Measurements from ENCODE around the gene MYO5A. TPM values are rescaled to one million over a fixed set of nuclear protein-coding genes. Genes with fewer than 3 reads are reported as not detected.
"Not testable (repeated sequence)": the region's sequence is repeated elsewhere in the genome, so short reads cannot be mapped to it uniquely, and the experiment has no call there.

Gene MYO5A
- total RNA-seq (10.2 TPM), polyA plus RNA-seq (8.7 TPM)
- long read RNA-seq, donor 1 = 0 reads
- long read RNA-seq, donor 2 = 0 reads
- long read RNA-seq, donor 3 = 0 reads
- long read RNA-seq, donor 4, partial matches to known transcripts = 7 of 8 reads
- long read RNA-seq, donor 4, other reads (novel, unspliced or antisense) = 0 of 8 reads
- long read RNA-seq, donor 5 = 0 reads
- long read RNA-seq, donor 6 = 0 reads
- long read RNA-seq, donor 7 = 0 reads
- long read RNA-seq, donor 8 = 0 reads
- long read RNA-seq, donor 9 = 0 reads
- long read RNA-seq, donor 10 = 0 reads

GRCh38 chr15:52528564-52529340 lies at the start of gene MYO5A:
TSS of gene MYO5A (minus strand) at chr15:52528880. CDS start at chr15:52528806, 74 bp downstream.
- peak within 1 kb of the TSS in 1 of 2 donors; percentile 81 for H3K27ac ChIP-seq (ENCODE audit: low read depth in 1 of 2, low read length in 1 of 2)
- no peaks in the 10 kb centered on the region for H3K36me3 ChIP-seq (ENCODE audit: control insufficient read depth in 2 of 2, insufficient read depth in 2 of 2, low read length in 1 of 2)
- no peaks in the 10 kb centered on the region for H3K9me3 ChIP-seq (ENCODE audit: control insufficient read depth in 2 of 2, insufficient read depth in 1 of 2, low read length in 1 of 2)
- peaks cover 0 to 31% of the 10 kb centered on the region in 2 donors for H3K27me3 ChIP-seq (ENCODE audit: control insufficient read depth in 2 of 2, insufficient read depth in 1 of 2, low read length in 1 of 2)
- peaks cover 6 to 11% of the 10 kb centered on the region in 2 donors for H3K4me1 ChIP-seq (ENCODE audit: control insufficient read depth in 2 of 2, insufficient read depth in 2 of 2, low read length in 2 of 2)
- peak within 1 kb of the TSS; percentile 56 to 82 for H3K4me3 ChIP-seq (ENCODE audit: low read length in 2 of 2)
- WGBS = under 1% methylated on average over 103 of the region's 103 CpGs
- DNase-seq (ENCODE audit: low read depth in 6 of 9, low spot score in 9 of 9) = peak; percentile 39 to 86 (median 63)

DNA sequence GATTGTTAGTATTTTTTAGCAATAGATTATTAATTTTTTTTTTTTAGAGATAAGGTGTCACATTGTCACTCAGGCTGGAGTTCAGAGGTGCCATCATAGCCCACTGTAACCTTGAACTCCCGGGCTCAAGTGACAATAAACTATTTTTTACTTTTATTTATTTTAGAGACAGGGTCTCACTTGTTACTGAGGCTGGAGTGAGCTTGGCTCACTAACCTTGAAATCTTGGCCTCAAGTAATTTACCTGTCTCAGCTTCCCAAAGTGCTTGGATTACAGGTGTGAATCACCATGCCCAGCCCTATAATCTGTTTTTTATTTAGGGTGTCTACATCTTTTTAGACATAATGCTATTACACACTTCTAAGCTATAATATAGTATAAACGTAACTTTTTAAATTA lies 48.0 kb upstream of the MYO5A start:
- Histone ChIP-seq H3K4me3 (ENCODE audit: low read length in 2 of 2) (no peak overlapping the region), H3K4me1 (ENCODE audit: control insufficient read depth in 2 of 2, insufficient read depth in 2 of 2, low read length in 2 of 2) (no peaks in the 10 kb centered on the region), H3K36me3 (ENCODE audit: control insufficient read depth in 2 of 2, insufficient read depth in 2 of 2, low read length in 1 of 2) (peaks cover 0 to under 1% of the 10 kb centered on the region in 2 donors), H3K27ac (ENCODE audit: low read depth in 1 of 2, low read length in 1 of 2) (no peak overlapping the region), H3K27me3 (ENCODE audit: control insufficient read depth in 2 of 2, insufficient read depth in 1 of 2, low read length in 1 of 2) (no peaks in the 10 kb centered on the region), H3K9me3 (ENCODE audit: control insufficient read depth in 2 of 2, insufficient read depth in 1 of 2, low read length in 1 of 2) (no peaks in the 10 kb centered on the region)
- DNase-seq (ENCODE audit: low read depth in 6 of 9, low spot score in 9 of 9) = no peak
- 96% methylated on average over 2 of the region's 2 CpGs for WGBS

GRCh38 chr15:52575573-52575972 lies 46.9 kb upstream of the MYO5A start:
- not testable (repeated sequence) for DNase-seq (ENCODE audit: low read depth in 6 of 9, low spot score in 9 of 9); H3K27me3 ChIP-seq (ENCODE audit: control insufficient read depth in 2 of 2, insufficient read depth in 1 of 2, low read length in 1 of 2); H3K9me3 ChIP-seq (ENCODE audit: control insufficient read depth in 2 of 2, insufficient read depth in 1 of 2, low read length in 1 of 2); H3K36me3 ChIP-seq (ENCODE audit: control insufficient read depth in 2 of 2, insufficient read depth in 2 of 2, low read length in 1 of 2); H3K4me1 ChIP-seq (ENCODE audit: control insufficient read depth in 2 of 2, insufficient read depth in 2 of 2, low read length in 2 of 2); H3K27ac ChIP-seq (ENCODE audit: low read depth in 1 of 2, low read length in 1 of 2); H3K4me3 ChIP-seq (ENCODE audit: low read length in 2 of 2)
- WGBS = 90% methylated on average over 7 of the region's 7 CpGs

DNA sequence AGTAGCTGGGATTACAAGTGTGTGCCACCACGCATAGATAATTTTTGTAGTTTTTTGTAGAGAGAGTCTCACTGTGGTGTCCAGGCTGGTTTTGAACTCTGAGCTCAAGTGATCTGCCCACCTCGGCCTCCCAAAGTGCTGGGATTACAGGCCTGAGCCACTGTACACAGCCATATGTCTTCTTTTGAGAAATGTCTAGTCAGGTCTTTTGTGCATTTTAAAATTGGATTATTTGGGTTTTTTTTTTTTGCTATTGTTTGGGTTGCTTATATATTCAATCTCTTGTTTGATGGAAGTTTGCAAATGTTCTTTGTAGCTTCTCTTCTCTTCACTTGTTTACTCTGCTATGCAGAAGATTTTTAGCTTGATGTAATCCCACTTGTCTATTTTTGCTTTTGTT lies 46.4 kb upstream of the MYO5A start:
- no peaks in the 10 kb centered on the region for H3K9me3 ChIP-seq (ENCODE audit: control insufficient read depth in 2 of 2, insufficient read depth in 1 of 2, low read length in 1 of 2)
- H3K27ac ChIP-seq (ENCODE audit: low read depth in 1 of 2, low read length in 1 of 2) = no peak overlapping the region
- H3K36me3 ChIP-seq (ENCODE audit: control insufficient read depth in 2 of 2, insufficient read depth in 2 of 2, low read length in 1 of 2) = no peaks in the 10 kb centered on the region
- H3K4me3 ChIP-seq (ENCODE audit: low read length in 2 of 2) = no peak overlapping the region
- WGBS = 99% methylated on average over 2 of the region's 2 CpGs
- DNase-seq (ENCODE audit: low read depth in 6 of 9, low spot score in 9 of 9) = no peak
- no peaks in the 10 kb centered on the region for H3K4me1 ChIP-seq (ENCODE audit: control insufficient read depth in 2 of 2, insufficient read depth in 2 of 2, low read length in 2 of 2)
- H3K27me3 ChIP-seq (ENCODE audit: control insufficient read depth in 2 of 2, insufficient read depth in 1 of 2, low read length in 1 of 2) = no peaks in the 10 kb centered on the region

DNA sequence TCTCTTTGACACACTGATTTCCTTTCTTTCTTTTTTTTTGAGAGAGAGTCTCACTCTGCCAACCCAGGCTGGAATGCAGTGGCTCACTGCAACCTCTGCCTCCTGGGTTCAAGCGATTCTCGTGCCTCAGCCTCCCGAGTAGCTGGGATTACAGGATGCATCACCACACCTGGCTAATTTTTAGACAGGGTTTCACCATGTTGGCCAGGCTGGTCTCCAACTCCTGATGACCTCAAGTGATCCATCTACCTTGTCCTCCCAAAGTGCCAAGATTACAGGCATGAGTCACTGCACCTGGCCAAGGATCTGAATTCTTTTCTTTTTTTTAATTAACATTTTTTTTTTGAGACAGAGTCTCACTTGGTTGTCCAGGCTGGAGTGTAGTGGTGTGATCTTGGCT lies 45.9 kb upstream of the MYO5A start:
- H3K36me3 ChIP-seq (ENCODE audit: control insufficient read depth in 2 of 2, insufficient read depth in 2 of 2, low read length in 1 of 2); H3K9me3 ChIP-seq (ENCODE audit: control insufficient read depth in 2 of 2, insufficient read depth in 1 of 2, low read length in 1 of 2); H3K4me3 ChIP-seq (ENCODE audit: low read length in 2 of 2); DNase-seq (ENCODE audit: low read depth in 6 of 9, low spot score in 9 of 9); H3K27ac ChIP-seq (ENCODE audit: low read depth in 1 of 2, low read length in 1 of 2); H3K4me1 ChIP-seq (ENCODE audit: control insufficient read depth in 2 of 2, insufficient read depth in 2 of 2, low read length in 2 of 2); H3K27me3 ChIP-seq (ENCODE audit: control insufficient read depth in 2 of 2, insufficient read depth in 1 of 2, low read length in 1 of 2): not testable (repeated sequence)
- WGBS = 92% methylated on average over 3 of the region's 3 CpGs

GRCh38 chr15:52568601-52569585 lies 40.2 kb upstream of the MYO5A start, which contains the start of gene ARPP19:
TSS of gene ARPP19 (minus strand) at chr15:52569030. CDS start at chr15:52568892, 138 bp downstream.
- Histone ChIP-seq H3K27ac (ENCODE audit: low read depth in 1 of 2, low read length in 1 of 2) (peak within 1 kb of the TSS; percentile 89 to 90), H3K9me3 (ENCODE audit: control insufficient read depth in 2 of 2, insufficient read depth in 1 of 2, low read length in 1 of 2) (no peaks in the 10 kb centered on the region), H3K27me3 (ENCODE audit: control insufficient read depth in 2 of 2, insufficient read depth in 1 of 2, low read length in 1 of 2) (no peaks in the 10 kb centered on the region), H3K4me3 (ENCODE audit: low read length in 2 of 2) (peak within 1 kb of the TSS; percentile 67 to 70), H3K36me3 (ENCODE audit: control insufficient read depth in 2 of 2, insufficient read depth in 2 of 2, low read length in 1 of 2) (no peaks in the 10 kb centered on the region), H3K4me1 (ENCODE audit: control insufficient read depth in 2 of 2, insufficient read depth in 2 of 2, low read length in 2 of 2) (peaks cover 15 to 16% of the 10 kb centered on the region in 2 donors)
- DNase-seq (ENCODE audit: low read depth in 6 of 9, low spot score in 9 of 9) = peak in 8 of 9 donors; percentile 71 to 92 (median 80)
- WGBS = 7% methylated on average over 82 of the region's 82 CpGs

- peaks cover 15 to 16% of the 10 kb centered on the region in 2 donors for H3K4me1 ChIP-seq (ENCODE audit: control insufficient read depth in 2 of 2, insufficient read depth in 2 of 2, low read length in 2 of 2)
- no peaks in the 10 kb centered on the region for H3K9me3 ChIP-seq (ENCODE audit: control insufficient read depth in 2 of 2, insufficient read depth in 1 of 2, low read length in 1 of 2)
- H3K27me3 ChIP-seq (ENCODE audit: control insufficient read depth in 2 of 2, insufficient read depth in 1 of 2, low read length in 1 of 2) = no peaks in the 10 kb centered on the region
- 5% methylated on average over 25 of the region's 25 CpGs for WGBS
- DNase-seq (ENCODE audit: low read depth in 6 of 9, low spot score in 9 of 9) = peak in 6 of 9 donors; percentile 17 to 41 (median 26)
- peak overlapping the region; percentile 89 to 90 for H3K27ac ChIP-seq (ENCODE audit: low read depth in 1 of 2, low read length in 1 of 2)
- no peaks in the 10 kb centered on the region for H3K36me3 ChIP-seq (ENCODE audit: control insufficient read depth in 2 of 2, insufficient read depth in 2 of 2, low read length in 1 of 2)
- H3K4me3 ChIP-seq (ENCODE audit: low read length in 2 of 2) = peak overlapping the region; percentile 67 to 70
Observed at GRCh38 chr15:52567871-52568600, 39.4 kb upstream of the MYO5A start.

DNA sequence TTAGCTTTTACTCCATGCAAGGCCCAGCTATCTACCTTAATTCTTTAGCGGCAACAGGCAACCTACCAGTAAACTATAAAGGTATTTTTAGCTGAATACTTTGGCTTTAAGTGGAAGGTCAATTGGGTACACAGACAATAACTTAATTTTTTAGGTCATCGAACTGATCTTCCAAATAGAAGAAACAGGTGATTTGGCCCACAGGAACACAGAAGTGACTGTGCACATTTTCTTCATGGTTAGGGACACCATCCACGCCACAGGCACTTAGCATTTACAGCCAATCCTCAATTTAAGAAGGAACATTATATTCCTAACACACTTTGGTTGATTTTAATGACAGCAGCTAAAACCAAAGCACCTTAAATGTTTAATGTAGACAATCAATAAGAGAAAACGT lies 38.2 kb upstream of the MYO5A start:
- Histone ChIP-seq H3K27ac (ENCODE audit: low read depth in 1 of 2, low read length in 1 of 2) (no peak overlapping the region), H3K36me3 (ENCODE audit: control insufficient read depth in 2 of 2, insufficient read depth in 2 of 2, low read length in 1 of 2) (no peaks in the 10 kb centered on the region), H3K4me1 (ENCODE audit: control insufficient read depth in 2 of 2, insufficient read depth in 2 of 2, low read length in 2 of 2) (peaks cover 15 to 16% of the 10 kb centered on the region in 2 donors)

More for the DNA sequence above, 38.2 kb upstream of the MYO5A start:
- 56% methylated on average over 4 of the region's 4 CpGs for WGBS
- H3K27me3 ChIP-seq (ENCODE audit: control insufficient read depth in 2 of 2, insufficient read depth in 1 of 2, low read length in 1 of 2) = no peaks in the 10 kb centered on the region
- DNase-seq (ENCODE audit: low read depth in 6 of 9, low spot score in 9 of 9) = no peak
- H3K4me3 ChIP-seq (ENCODE audit: low read length in 2 of 2) = peak overlapping the region in 1 of 2 donors; percentile 67
- no peaks in the 10 kb centered on the region for H3K9me3 ChIP-seq (ENCODE audit: control insufficient read depth in 2 of 2, insufficient read depth in 1 of 2, low read length in 1 of 2)

Data from thymus (tissue), 14 donors.